ENCODE results near the gene LRP1. TPM values are rescaled to one million over a fixed set of nuclear protein-coding genes. Genes with fewer than 3 reads are reported as not detected.

Gene LRP1
- total and polyA plus RNA-seq, 2 of the 4 experiments (the other 2 are of a cell fraction), result 73.1 to 142 TPM

GRCh38 chr12:57110104-57111030, 17.9 kb upstream of the LRP1 start:
- in situ Hi-C loops (cut with MboI; ENCODE audit: low sequenced_read_pairs), result loop anchor here (5.0 kb wide), 2 partner anchors 43 to 103 kb away; partner anchors contain the start of gene ZBTB39
- Histone ChIP-seq H3K56ac (ENCODE audit: extremely low read depth, insufficient read depth, low read length) (peak overlapping the region; percentile 93), H3K4me2 (ENCODE audit: low read depth, low read length) (peak overlapping the region; percentile 93)

More at GRCh38 chr12:57110104-57111030, 17.9 kb upstream of the LRP1 start:
- H4K91ac ChIP-seq (ENCODE audit: insufficient read depth, low read depth, low read length), result peak overlapping the region; percentile 97
- dilution Hi-C loops (cut with HindIII; ENCODE audit: low sequenced_read_pairs, unreplicated experiment), result no loop called here
- peaks cover 15% of the 10 kb centered on the region for H4K20me1 ChIP-seq (ENCODE audit: insufficient read depth, low read length)
- H3K36me3 ChIP-seq (ENCODE audit: control insufficient read depth, insufficient read depth, low read length), result peaks cover 21% of the 10 kb centered on the region
- DNase-seq, result peak; percentile 37
- intact Hi-C loops (cut with micrococcal nuclease), result loop anchor here (1.0 to 5.0 kb wide), 3 partner anchors 17 to 132 kb away; no protein-coding TSS in a partner anchor
- ChIA-PET CTCF (interaction anchor here (0.8 to 2.9 kb wide), 5 partner anchors 11 to 41 kb away, joined by 3 to 24 read pairs (median 3); no protein-coding TSS in a partner anchor), POLR2A (ENCODE audit: unreplicated experiment) (interaction anchor here (1.1 to 2.1 kb wide), 6 partner anchors 13 to 31 kb away, joined by 3 to 12 read pairs (median 7); partner anchors contain the start of genes LRP1, NAB2 and NEMP1)
- H3K18ac ChIP-seq (ENCODE audit: low read depth, low read length), result peak overlapping the region; percentile 82
- 0 out of 2 replicates have a peak overlapping the region, but pooled peaks have one; percentile 10 for H2BK20ac ChIP-seq (ENCODE audit: low read depth, low read length)
- peaks cover 22 to 58% of the 10 kb centered on the region in 2 experiments for H3K79me1 ChIP-seq (ENCODE audit: low read depth in 1 of 2, low read length in 2 of 2)
- peak overlapping the region; percentile 89; the same call in 2 of the 3 replicates for H2BK15ac ChIP-seq (ENCODE audit: low read depth, low read length)
- peak overlapping the region; percentile 99 for H2AK9ac ChIP-seq (replicated peaks; ENCODE audit: low read depth, low read length, poor library complexity)
- peak overlapping the region; percentile 97 for H3K4ac ChIP-seq (ENCODE audit: low read depth, low read length)
- H2AFZ ChIP-seq (replicated peaks; ENCODE audit: low read length, poor library complexity), result peak overlapping the region; percentile 86
- H4K5ac ChIP-seq (ENCODE audit: low read depth, low read length), result peak overlapping the region; percentile 90
- peaks cover 4% of the 10 kb centered on the region for H3K9me1 ChIP-seq (ENCODE audit: insufficient read depth, low read length)
- peak overlapping the region; percentile 99 for H3K14ac ChIP-seq (replicated peaks; ENCODE audit: low read depth, low read length)
- peak overlapping the region; percentile 80 for H3K23ac ChIP-seq (ENCODE audit: low read depth, low read length)
- peak overlapping the region; percentile 99 for H2AK5ac ChIP-seq (ENCODE audit: low read depth, low read length)
- peak overlapping the region; percentile 90 for H2BK5ac ChIP-seq (ENCODE audit: low read depth, low read length, poor library complexity, severe bottlenecking)
- peak overlapping the region; percentile 94 for H3K27ac ChIP-seq (ENCODE audit: insufficient read depth, low read length)
- peak; percentile 74 for TF ChIP-seq CEBPB (IDR thresholded peaks at IDR 0.05; ENCODE audit: low read depth, low read length)
- TF ChIP-seq FOS (IDR thresholded peaks at IDR 0.05; ENCODE audit: low read depth, low read length), result no peak
- TF ChIP-seq MXI1 (IDR thresholded peaks at IDR 0.05; ENCODE audit: borderline replicate concordance, low read depth, low read length), result 0 out of 2 replicates have a peak, but pooled peaks have one; percentile 55
- TF ChIP-seq BHLHE40 (IDR thresholded peaks at IDR 0.05; ENCODE audit: low read depth, low read length), result peak; percentile 55; the same call in 1 of the 2 replicates
- no peaks in the 10 kb centered on the region for H3K27me3 ChIP-seq (ENCODE audit: control insufficient read depth, insufficient read depth, low read length)
- peak overlapping the region; percentile 86 for H2BK120ac ChIP-seq (ENCODE audit: low read depth, low read length)
- ATAC-seq (ENCODE audit: low read depth), result peak; percentile 38
- 0% methylated on average over 1 of the region's 28 CpGs; no CpG with 5 or more reads in 1 of the 2 experiments for WGBS, 2 experiments (ENCODE audit: extremely low coverage in 2 of 2, insufficient read length in 1 of 2)
- H3K9me3 ChIP-seq (ENCODE audit: control insufficient read depth, insufficient read depth, low read length), result no peaks in the 10 kb centered on the region
- peak overlapping the region; percentile 85 to 97 for H4K8ac ChIP-seq (ENCODE audit: low read depth in 2 of 2, low read length in 2 of 2)
- peak overlapping the region; percentile 93 for H3K9ac ChIP-seq (ENCODE audit: low read depth, low read length)
- peak overlapping the region; percentile 64 for H3K4me3 ChIP-seq (ENCODE audit: insufficient read depth, low read depth, low read length)
- H3K4me1 ChIP-seq (ENCODE audit: control insufficient read depth, insufficient read depth, low read length), result 0 out of 2 replicates have a peak, but pooled peaks cover 2% of the 10 kb centered on the region
- BruUV-seq (replicated peaks), result TSS peak; percentile 71

All from IMR-90 (cell line).